HFF-Myc (cell line): ENCODE measurements around the gene CYP46A1.

Experiments
- DNase-seq: peaks from one replicate; pipeline ENCODE4 v3.0.0-alpha.2; 2011; ENCODE audit warnings: low read depth; ENCODE audit errors: extremely low read depth
- H3K4me3 ChIP-seq: replicated peaks from 2 replicates; pipeline ENCODE4 v1.5.1; 2011; ENCODE audit warnings: low read depth, mild to moderate bottlenecking, control low read depth, low read length
- CTCF ChIP-seq: IDR thresholded peaks from 2 replicates; pipeline ENCODE4 v1.5.1; 2012; ENCODE audit warnings: mild to moderate bottlenecking, low read depth, low read length, control low read depth; ENCODE audit errors: missing control alignments

Gene CYP46A1

GRCh38 chr14:99764222-99764706, 80.2 kb downstream of the CYP46A1 start:
- no peak overlapping the region for H3K4me3 ChIP-seq
- no peak for TF ChIP-seq CTCF
- DNase-seq = no peak

GRCh38 chr14:99768381-99768780, 84.3 kb downstream of the CYP46A1 start:
- H3K4me3 ChIP-seq = no peak overlapping the region
- DNase-seq = no peak
- no peak for TF ChIP-seq CTCF

GRCh38 chr14:99769123-99769522, 85.0 kb downstream of the CYP46A1 start:
- TF ChIP-seq CTCF = no peak
- no peak overlapping the region for H3K4me3 ChIP-seq
- DNase-seq = no peak

- DNase-seq = no peak
- no peak for TF ChIP-seq CTCF
- H3K4me3 ChIP-seq = no peak overlapping the region
Measured at GRCh38 chr14:99769799-99770198, 85.7 kb downstream of the CYP46A1 start.

- TF ChIP-seq CTCF = no peak
- DNase-seq = no peak
- H3K4me3 ChIP-seq = no peak overlapping the region
Measured at GRCh38 chr14:99772371-99773283, 88.5 kb downstream of the CYP46A1 start.

- H3K4me3 ChIP-seq = no peak overlapping the region
- no peak for DNase-seq
- no peak for TF ChIP-seq CTCF
Measured at GRCh38 chr14:99773521-99774497, 89.7 kb downstream of the CYP46A1 start.
